Islet precursor cell (in vitro differentiated cells): Measurements from ENCODE around the gene FIGNL2.
"Not testable (repeated sequence)": the region's sequence is repeated elsewhere in the genome, so short reads cannot be mapped to it uniquely, and the experiment has no call there.

Source experiments
- DNase-seq: peaks from one replicate; pipeline ENCODE4 v3.0.0-alpha.2; 2018

FIGNL2 gene

GRCh38 chr12:51814311-51815088, 34.0 kb downstream of the FIGNL2 start:
- DNase-seq: peak; percentile 94

- no peak for DNase-seq
Observed at GRCh38 chr12:51813931-51814310, 34.6 kb downstream of the FIGNL2 start.

- DNase-seq: no peak
Observed at GRCh38 chr12:51812871-51813270, 35.6 kb downstream of the FIGNL2 start.

GRCh38 chr12:51811203-51812202, 37.0 kb downstream of the FIGNL2 start:
- DNase-seq: no peak

GRCh38 chr12:51809193-51809592, 39.3 kb downstream of the FIGNL2 start:
- no peak for DNase-seq

- DNase-seq: no peak
Observed at GRCh38 chr12:51806896-51807295, 41.6 kb downstream of the FIGNL2 start.

- no peak for DNase-seq
Observed at GRCh38 chr12:51801027-51801426, 47.5 kb downstream of the FIGNL2 start.

GRCh38 chr12:51798501-51798900, 50.0 kb downstream of the FIGNL2 start:
- DNase-seq: no peak

GRCh38 chr12:51798051-51798450, 50.5 kb downstream of the FIGNL2 start:
- not testable (repeated sequence) for DNase-seq

- no peak for DNase-seq
Observed at GRCh38 chr12:51797301-51797700, 51.2 kb downstream of the FIGNL2 start.

- no peak for DNase-seq
Observed at GRCh38 chr12:51793201-51793600, 55.3 kb downstream of the FIGNL2 start.

- no peak for DNase-seq
Observed at GRCh38 chr12:51792417-51792816, 56.1 kb downstream of the FIGNL2 start.

GRCh38 chr12:51788876-51789275, 59.6 kb downstream of the FIGNL2 start:
- peak; percentile 83 for DNase-seq

- DNase-seq: no peak
Observed at GRCh38 chr12:51785906-51786305, 62.6 kb downstream of the FIGNL2 start.

- DNase-seq: no peak
Observed at GRCh38 chr12:51784688-51785087, 63.8 kb downstream of the FIGNL2 start.

GRCh38 chr12:51779876-51780275, 68.6 kb downstream of the FIGNL2 start:
- no peak for DNase-seq

GRCh38 chr12:51777973-51778372, 70.5 kb downstream of the FIGNL2 start:
- DNase-seq: no peak

- DNase-seq: no peak
Observed at GRCh38 chr12:51777457-51777856, 71.1 kb downstream of the FIGNL2 start.

- DNase-seq: no peak
Observed at GRCh38 chr12:51774933-51775332, 73.6 kb downstream of the FIGNL2 start.

- no peak for DNase-seq
Observed at GRCh38 chr12:51773145-51773869, 75.2 kb downstream of the FIGNL2 start.

GRCh38 chr12:51771008-51771407, 77.5 kb downstream of the FIGNL2 start:
- no peak for DNase-seq
